GM12872 (cell line): ENCODE results near the gene TP53BP1.

ENCODE experiments used
- CTCF ChIP-seq: IDR thresholded peaks from 3 replicates; pipeline ENCODE4 v1.5.1; 2011; ENCODE audit warnings: low read depth, mild to moderate bottlenecking, low read length, moderate library complexity; ENCODE audit not compliant: insufficient read depth

The TP53BP1 gene

GRCh38 chr15:43440721-43441281 is 52.2 kb downstream of the TP53BP1 start:
- TF ChIP-seq CTCF = peak; percentile 37; the same call in 2 of the 3 replicates

- no peak for TF ChIP-seq CTCF
These were observed 53.7 kb downstream of the TP53BP1 start for GRCh38 chr15:43439268-43439667.

GRCh38 chr15:43436395-43436794 is 56.6 kb downstream of the TP53BP1 start:
- no peak for TF ChIP-seq CTCF

- no peak for TF ChIP-seq CTCF
These were observed 58.5 kb downstream of the TP53BP1 start for GRCh38 chr15:43434446-43434845.

GRCh38 chr15:43433661-43434303 is 59.2 kb downstream of the TP53BP1 start:
- TF ChIP-seq CTCF = no peak

- no peak for TF ChIP-seq CTCF
These were observed 59.8 kb downstream of the TP53BP1 start for GRCh38 chr15:43433165-43433564.

- no peak for TF ChIP-seq CTCF
These were observed 63.3 kb downstream of the TP53BP1 start for GRCh38 chr15:43429687-43430086.
